AG10803 (cell line): ENCODE data around the gene SPOCK1.

ENCODE experiments used
- DNase-seq: peaks from one replicate; pipeline ENCODE4 v3.0.0; 2010; ENCODE audit warnings: low read depth
- H3K4me3 ChIP-seq: 2 replicates; pipeline ENCODE4 v1.5.1; 2011; ENCODE audit warnings: mild to moderate bottlenecking, low read length, control low read depth
- TF ChIP-seq, protein P1 (sequence below): conservative IDR thresholded peaks from 2 replicates; pipeline ENCODE4 v1.5.1; 2011; ENCODE audit warnings: mild to moderate bottlenecking, low read length, control low read depth, inconsistent platforms

SPOCK1 gene

DNA sequence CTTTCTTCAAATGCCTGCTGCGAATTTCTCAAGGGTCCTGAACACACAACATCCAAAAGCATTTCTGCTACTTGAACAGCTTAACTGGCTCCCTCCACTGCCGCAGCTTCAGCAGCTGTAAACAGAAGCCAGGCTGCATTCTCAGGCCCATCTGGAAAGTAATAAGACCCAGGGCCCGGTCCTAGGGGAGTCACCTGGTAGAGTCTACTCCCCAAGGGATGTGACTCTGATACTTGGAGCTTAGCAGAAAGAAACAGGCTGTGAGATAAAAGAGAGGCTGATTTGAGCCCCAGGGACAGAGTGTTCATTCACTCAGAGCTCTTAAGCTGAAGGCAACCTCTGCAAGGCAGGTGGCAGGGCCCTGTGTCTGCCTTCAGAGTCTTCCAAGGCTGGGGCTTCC is 356.8 kb downstream of the SPOCK1 start:
- peak; percentile 32 for DNase-seq
- no peak overlapping the region for H3K4me3 ChIP-seq
- TF ChIP-seq, protein P1, sequence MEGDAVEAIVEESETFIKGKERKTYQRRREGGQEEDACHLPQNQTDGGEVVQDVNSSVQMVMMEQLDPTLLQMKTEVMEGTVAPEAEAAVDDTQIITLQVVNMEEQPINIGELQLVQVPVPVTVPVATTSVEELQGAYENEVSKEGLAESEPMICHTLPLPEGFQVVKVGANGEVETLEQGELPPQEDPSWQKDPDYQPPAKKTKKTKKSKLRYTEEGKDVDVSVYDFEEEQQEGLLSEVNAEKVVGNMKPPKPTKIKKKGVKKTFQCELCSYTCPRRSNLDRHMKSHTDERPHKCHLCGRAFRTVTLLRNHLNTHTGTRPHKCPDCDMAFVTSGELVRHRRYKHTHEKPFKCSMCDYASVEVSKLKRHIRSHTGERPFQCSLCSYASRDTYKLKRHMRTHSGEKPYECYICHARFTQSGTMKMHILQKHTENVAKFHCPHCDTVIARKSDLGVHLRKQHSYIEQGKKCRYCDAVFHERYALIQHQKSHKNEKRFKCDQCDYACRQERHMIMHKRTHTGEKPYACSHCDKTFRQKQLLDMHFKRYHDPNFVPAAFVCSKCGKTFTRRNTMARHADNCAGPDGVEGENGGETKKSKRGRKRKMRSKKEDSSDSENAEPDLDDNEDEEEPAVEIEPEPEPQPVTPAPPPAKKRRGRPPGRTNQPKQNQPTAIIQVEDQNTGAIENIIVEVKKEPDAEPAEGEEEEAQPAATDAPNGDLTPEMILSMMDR, result no peak

DNA sequence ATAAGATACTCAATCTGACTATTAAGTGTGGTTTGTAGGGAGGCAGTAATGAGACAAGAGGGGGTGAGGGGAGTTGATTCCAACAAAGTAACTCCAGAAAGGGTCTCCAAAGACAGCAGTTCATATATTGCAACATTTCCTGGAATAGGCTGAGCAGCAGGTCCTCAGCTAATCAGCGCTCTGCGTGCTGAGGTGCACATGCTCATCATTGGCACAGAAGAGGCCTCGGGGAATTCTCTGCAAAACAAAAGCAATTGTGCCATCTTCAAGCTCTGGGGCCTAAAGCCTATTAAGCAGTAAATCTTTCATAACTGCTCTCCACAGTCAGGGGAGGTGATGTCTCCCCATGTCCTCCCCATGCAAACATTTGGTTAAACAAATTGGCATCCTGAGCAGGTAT is 357.3 kb downstream of the SPOCK1 start:
- TF ChIP-seq, protein P1, result no peak
- H3K4me3 ChIP-seq, result no peak overlapping the region
- DNase-seq, result peak; percentile 67

DNA sequence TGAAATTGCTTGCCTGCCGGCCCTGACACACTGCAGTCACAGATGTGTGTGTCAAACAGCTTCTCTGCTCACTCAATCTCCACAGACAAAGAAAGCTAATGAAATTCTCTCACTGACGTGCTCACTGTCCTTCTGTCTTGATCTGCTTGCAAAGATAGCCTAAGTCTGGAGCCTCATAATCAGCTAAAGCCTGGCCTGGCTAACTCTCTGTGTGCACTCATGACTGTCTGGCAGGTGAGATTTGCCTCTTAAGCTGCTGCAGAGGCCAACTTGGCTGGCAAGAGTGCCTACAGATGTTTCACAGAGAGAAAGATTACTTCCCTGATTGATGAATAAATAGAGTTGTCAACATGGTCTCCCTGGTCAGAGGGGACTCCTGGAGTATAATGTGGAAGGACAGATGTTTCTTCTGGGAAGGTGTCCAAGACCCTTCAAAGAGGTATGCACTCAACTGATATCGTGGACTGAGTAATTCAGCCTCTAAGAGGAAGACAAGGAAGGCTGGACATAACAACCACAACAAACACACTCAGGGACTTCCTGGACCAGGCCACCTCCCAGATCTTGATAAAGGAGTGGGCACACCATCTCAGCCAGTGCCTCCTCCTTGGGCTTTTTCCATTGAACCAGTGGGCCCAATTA is 362.0 kb downstream of the SPOCK1 start:
- TF ChIP-seq, protein P1, result no peak
- no peak for DNase-seq
- no peak overlapping the region for H3K4me3 ChIP-seq

DNA sequence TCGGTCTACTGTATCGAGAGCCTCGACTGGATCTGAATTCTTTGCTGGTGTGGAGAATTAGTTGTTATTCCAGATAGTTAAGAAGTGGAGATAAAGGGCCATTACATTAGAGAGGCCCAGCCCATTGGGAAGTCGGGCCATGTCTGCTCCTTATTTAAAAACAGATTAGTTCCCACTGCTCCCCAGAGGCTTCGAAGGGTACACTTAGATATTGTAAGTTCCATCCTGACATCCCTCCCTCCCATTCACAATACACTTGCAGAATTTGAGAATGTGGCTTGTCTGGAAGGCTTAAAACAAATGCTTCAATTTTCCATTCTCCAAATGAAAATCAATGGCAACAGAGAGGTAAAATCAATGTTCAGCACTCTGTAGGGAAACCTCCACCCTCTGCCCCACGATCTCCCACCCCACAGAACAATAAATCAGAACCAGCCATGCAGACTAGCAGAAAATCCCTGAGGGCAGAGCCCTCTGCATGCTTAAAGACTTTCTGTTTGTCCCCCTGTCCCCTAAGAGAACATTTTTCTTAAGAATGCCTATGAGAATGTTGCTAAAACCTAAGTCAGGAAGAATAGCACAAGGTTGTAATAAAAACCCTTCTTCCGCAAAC is 364.1 kb downstream of the SPOCK1 start:
- TF ChIP-seq, protein P1, result no peak
- no peak for DNase-seq
- H3K4me3 ChIP-seq, result no peak overlapping the region

DNA sequence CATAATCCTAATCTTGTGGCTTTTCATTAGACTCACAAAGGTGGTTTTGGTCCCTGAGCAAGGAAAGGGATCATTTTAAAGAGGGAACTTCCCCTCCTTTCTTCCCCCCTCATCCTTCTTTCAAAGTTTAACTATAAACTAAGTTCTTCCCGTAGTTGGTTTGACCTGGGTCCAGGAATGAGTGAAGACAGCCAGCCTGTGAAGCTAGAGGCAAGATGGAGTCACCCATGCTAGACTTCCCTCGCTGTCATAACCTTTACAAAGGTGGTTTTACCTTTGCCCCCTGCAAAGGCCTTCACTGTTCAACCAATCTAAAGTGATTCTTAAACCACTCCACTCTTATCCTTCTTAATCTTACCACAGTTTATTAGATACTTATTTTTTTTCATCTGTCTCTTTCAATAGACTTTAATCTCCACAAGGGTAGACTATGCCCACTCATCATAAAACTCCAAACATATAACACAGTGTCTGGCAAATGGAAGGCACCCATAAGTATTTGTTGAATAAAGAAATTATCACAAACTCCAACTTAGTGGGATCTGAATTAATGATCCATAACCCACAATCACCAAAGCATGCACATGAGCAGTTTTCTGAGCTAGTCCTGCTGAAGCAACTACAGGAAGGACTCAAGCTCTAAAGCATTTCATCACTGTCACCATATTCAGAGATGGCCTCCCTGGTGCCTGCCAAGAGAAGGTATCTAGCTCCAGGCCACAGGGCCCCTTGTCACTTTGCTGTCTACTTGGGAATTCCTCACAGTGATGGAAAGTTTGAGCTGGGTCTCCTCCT is 369.0 kb downstream of the SPOCK1 start:
- no peak for DNase-seq
- TF ChIP-seq, protein P1, result no peak
- H3K4me3 ChIP-seq, result no peak overlapping the region

DNA sequence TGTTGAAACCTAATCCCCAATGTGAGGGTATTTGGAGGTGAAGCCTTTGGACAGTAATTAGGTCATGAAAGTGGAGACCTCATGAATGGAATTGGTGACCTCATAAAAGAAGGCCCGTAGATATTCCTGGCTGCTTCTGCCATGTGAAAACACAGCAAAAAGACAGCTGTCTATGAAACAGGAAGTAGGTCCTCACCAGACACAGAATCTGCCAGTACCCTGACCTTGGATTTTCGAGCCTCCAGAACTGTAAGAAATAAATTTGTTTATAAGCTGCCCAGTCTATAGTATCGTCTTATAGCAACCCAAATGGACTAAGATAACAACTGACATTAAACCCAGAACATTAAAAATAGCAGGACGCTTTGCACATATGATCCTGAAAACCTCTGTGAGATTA is 371.1 kb downstream of the SPOCK1 start:
- no peak for DNase-seq
- TF ChIP-seq, protein P1, result no peak
- no peak overlapping the region for H3K4me3 ChIP-seq
